Stomach (tissue), 4 donors: Measurements from ENCODE around the gene ASIC4.

Experiments used
- POLR2A ChIP-seq, 4 donors: fragments of 450-650 bp; IDR thresholded peaks; one replicate each; pipeline ENCODE4 v1.6.1; 2016; ENCODE audit warnings: antibody characterized with exemption in 4 of 4, control low read depth in 2 of 4, mild to moderate bottlenecking in 1 of 4, moderate library complexity in 1 of 4
- TF ChIP-seq, protein P1 (sequence below), 7 experiments: fragments of 450-650 bp in 4 of 7; fragments of 200-600 bp in 3 of 7; sonication (generic) in 3 of 7; IDR thresholded peaks; one replicate each; pipeline ENCODE4 v1.5.1; 2016 to 2019; ENCODE audit warnings: antibody characterized with exemption in 7 of 7, control low read depth in 2 of 7, mild to moderate bottlenecking in 1 of 7

DNA sequence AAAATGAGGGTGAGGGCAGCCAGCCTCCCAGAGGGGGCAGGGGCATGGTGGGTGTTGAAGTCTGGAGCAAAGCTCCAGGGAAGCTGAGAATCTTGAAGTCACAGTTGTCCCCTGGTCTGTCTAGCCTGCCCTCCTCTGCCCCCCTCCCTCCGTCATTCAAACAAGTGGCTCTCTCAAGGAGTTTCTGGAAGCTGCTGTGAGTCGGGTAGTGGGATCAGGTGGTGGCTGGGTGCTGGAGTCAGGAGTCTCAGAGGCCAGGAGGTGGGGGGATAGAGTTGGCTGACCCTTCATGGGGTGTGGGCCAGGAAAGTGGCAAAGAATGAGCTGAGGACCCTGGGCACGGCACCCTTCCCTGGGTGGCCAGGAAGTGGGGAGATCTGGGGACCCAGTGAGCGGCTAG lies 495 bp upstream of the ASIC4 start:
- TF ChIP-seq POLR2A (IDR thresholded peaks at IDR 0.05) = no peak
- TF ChIP-seq, protein P1, sequence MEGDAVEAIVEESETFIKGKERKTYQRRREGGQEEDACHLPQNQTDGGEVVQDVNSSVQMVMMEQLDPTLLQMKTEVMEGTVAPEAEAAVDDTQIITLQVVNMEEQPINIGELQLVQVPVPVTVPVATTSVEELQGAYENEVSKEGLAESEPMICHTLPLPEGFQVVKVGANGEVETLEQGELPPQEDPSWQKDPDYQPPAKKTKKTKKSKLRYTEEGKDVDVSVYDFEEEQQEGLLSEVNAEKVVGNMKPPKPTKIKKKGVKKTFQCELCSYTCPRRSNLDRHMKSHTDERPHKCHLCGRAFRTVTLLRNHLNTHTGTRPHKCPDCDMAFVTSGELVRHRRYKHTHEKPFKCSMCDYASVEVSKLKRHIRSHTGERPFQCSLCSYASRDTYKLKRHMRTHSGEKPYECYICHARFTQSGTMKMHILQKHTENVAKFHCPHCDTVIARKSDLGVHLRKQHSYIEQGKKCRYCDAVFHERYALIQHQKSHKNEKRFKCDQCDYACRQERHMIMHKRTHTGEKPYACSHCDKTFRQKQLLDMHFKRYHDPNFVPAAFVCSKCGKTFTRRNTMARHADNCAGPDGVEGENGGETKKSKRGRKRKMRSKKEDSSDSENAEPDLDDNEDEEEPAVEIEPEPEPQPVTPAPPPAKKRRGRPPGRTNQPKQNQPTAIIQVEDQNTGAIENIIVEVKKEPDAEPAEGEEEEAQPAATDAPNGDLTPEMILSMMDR (IDR thresholded peaks at IDR 0.05) = no peak
